GM10248 (cell line): ENCODE measurements around the gene EPS15.

Experiments used
- CTCF ChIA-PET: fragments of 300-600 bp; sonication (Branson Sonifier 250); formaldehyde crosslinking; extraction: SDS; loops from one replicate; lab custom pipeline; 2021; ENCODE audit warnings: antibody characterized with exemption; lab: Yijun Ruan, JAX
- POLR2A ChIA-PET: fragments of 350-650 bp; sonication (Branson Sonifier 250); formaldehyde crosslinking; extraction: SDS; loops from one replicate; lab custom pipeline; 2020; ENCODE audit warnings: antibody characterized with exemption; lab: Yijun Ruan, JAX
- DNase-seq: peaks from one replicate; pipeline ENCODE4 v3.0.0; 2012; ENCODE audit errors: extremely low spot score
- CTCF ChIP-seq: IDR thresholded peaks from 2 replicates; pipeline ENCODE4 v1.5.1; 2012; ENCODE audit warnings: mild to moderate bottlenecking, low read depth; ENCODE audit errors: extremely low read depth, missing control alignments, control extremely low read depth

EPS15 gene

DNA sequence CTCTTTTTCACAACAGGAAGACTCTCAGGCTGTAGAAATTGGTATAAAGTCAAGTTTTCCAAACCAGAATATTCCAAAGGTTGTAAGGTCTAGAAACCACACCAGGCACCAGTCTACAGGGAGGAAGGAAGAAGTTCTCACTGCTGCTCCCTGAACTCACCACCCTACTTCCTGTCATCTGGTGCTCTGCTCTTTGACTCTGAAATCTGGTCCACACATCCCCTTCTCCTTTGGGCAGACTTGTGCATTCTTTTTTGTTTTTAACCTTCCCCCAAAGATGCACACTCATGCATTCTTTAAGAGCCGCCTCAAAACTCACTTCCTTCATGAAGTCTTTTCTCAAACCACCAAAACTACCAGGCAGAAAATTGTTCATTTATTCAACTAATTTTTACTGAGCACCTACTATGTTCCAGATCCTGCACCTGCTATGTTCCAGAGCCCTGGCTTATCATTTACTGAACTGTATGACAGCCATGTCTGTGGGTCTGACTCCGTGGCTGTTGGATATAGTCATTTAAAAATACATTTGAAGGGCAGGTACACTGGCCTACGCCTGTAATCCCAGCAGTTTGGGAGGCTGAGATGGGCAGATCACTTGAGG, 30.1 kb upstream of the EPS15 start:
- DNase-seq, result no peak
- CTCF ChIA-PET, result interaction anchor here (2.0 kb wide), 1 partner anchor 13 kb away, joined by 5 read pairs; no protein-coding TSS in a partner anchor
- POLR2A ChIA-PET, result no interaction called here
- TF ChIP-seq CTCF, result no peak

DNA sequence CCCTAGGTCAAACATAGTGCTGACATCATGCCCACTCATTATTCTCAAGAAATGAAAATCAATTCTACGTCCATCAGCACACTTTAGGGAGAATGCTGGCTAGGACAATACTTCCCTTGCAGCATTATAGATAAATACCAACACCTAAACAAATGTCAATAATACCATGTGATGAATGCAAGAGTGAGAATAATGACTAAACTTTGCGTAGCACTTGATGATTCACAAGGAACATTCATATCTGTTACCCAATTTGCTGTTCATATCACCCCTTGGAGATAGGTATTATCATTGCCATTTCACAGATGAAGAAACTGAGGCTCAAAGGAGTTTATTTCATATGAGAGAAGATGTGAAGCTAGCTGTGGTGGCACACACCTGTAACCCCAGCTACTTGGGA, 24.8 kb upstream of the EPS15 start:
- ChIA-PET CTCF (interaction anchor here (4.5 kb wide), 1 partner anchor 9 kb away, joined by 18 read pairs; no protein-coding TSS in a partner anchor), POLR2A (no interaction called here)
- TF ChIP-seq CTCF, result no peak

DNA sequence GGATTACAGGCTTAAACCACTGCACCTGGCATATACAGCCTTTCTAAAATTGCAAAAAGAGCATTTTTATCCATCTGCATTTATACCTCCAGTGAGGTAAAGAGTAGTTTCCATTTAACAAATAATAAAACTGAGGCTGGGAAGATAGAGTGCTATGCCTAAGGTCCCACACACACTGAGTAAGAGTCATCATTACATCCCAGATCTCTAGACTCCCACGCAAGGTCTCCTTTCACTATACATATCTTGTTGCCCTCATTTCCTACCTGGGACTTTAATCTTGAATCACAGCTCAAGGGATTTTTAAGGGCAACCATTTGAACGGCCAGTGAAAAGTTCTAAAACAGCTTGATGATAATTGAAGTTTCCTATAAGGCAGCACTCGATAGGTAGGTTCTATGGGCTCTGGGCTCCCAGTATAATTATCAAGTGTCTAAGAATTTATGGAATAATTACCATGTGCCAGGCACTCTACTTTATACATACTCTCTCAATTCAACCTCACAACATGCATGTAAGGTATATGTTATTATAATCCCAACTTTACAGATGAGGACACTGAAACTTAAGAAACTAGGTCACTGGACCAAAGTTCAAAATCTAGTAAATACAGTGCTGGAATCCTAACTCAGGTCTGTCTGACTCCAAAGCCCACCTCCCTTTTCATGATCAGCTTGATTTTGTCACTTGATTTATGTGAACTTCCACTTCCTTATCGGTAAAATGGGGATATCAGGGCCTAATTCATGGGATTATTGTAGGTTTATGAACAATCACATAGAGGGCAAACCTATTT, 23.3 kb upstream of the EPS15 start:
- ChIA-PET POLR2A (no interaction called here), CTCF (interaction anchor here (1.0 kb wide), 1 partner anchor 13 kb away, joined by 4 read pairs; no protein-coding TSS in a partner anchor)
- DNase-seq, result no peak
- no peak for TF ChIP-seq CTCF

More for the DNA sequence above, 24.8 kb upstream of the EPS15 start:
- DNase-seq, result no peak

- no peak for DNase-seq
- no peak for TF ChIP-seq CTCF
- ChIA-PET POLR2A (no interaction called here), CTCF (interaction anchor here (1.0 kb wide), 1 partner anchor 12 kb away, joined by 4 read pairs; no protein-coding TSS in a partner anchor)
Observed at GRCh38 chr1:51541313-51542050, 22.4 kb upstream of the EPS15 start.

GRCh38 chr1:51537568-51537967, 18.5 kb upstream of the EPS15 start:
- no peak for DNase-seq
- no peak for TF ChIP-seq CTCF
- CTCF ChIA-PET, result interaction anchor here (1.0 to 1.4 kb wide), 2 partner anchors 17 to 231 kb away, joined by 3 to 4 read pairs; no protein-coding TSS in a partner anchor
- POLR2A ChIA-PET, result no interaction called here

DNA sequence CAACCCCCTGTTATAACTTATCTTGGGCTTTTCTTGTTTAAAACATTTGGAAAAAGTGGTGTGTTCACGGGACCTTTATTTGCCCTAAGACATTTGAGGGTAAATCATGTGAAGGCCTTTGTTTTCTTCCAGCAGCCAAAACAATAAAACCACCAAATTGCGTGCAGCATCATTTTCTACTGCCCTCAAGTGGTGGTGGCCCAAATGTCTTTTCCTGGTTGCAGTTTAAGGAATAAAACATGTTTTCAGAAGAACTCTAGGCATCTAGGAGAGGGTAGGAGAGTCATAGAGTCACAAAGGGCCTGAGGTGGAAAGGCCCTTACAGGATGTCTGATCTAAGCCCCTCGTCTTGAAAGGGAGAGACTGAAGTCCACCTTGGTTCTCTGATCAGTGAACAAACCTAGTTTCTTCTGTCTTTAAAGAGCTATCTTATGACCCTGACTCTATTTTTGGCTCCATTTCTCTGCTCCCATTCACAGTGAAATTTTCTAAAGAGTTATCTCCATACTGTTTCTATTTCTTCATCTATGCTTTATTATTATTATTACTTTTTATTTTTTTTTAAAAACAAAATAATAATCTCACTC, 16.0 kb upstream of the EPS15 start:
- peak; percentile 92 for TF ChIP-seq CTCF
- POLR2A ChIA-PET, result no interaction called here
- CTCF ChIA-PET, result interaction anchor here (0.7 to 3.6 kb wide), 10 partner anchors 9 to 162 kb away, joined by 3 to 22 read pairs (median 5); partner anchors contain the start of gene EPS15
- no peak for DNase-seq
